K562 (cell line): Measurements from ENCODE around the gene API5. TPM values are rescaled to one million over a fixed set of nuclear protein-coding genes. Genes with fewer than 3 reads are reported as not detected.

ENCODE experiments used
- CBX1 ChIP-seq: sonication (generic); IDR thresholded peaks from 2 replicates; pipeline ENCODE4 v1.6.1; 2016; ENCODE audit warnings: antibody characterized with exemption, low read depth, mild to moderate bottlenecking
- CHD2 ChIP-seq: IDR thresholded peaks from 2 replicates; pipeline ENCODE4 v1.6.1; 2011; ENCODE audit warnings: low read depth, low read length
- HMBOX1 ChIP-seq: sonication (generic); IDR thresholded peaks from 2 replicates; pipeline ENCODE4 v1.6.1; 2016
- HOMEZ ChIP-seq: fragments of 250-450 bp; sonication (Bioruptor Pico); IDR thresholded peaks from 2 replicates; pipeline ENCODE4 v1.4.0; 2020; ENCODE audit warnings: mild to moderate bottlenecking, moderate library complexity
- ILF3 ChIP-seq: fragments of 450-650 bp; IDR thresholded peaks from 2 replicates; pipeline ENCODE4 v1.6.1; 2018; ENCODE audit warnings: antibody characterized with exemption, mild to moderate bottlenecking, moderate library complexity, borderline replicate concordance
- MAZ ChIP-seq, 2 experiments: fragments of 450-650 bp in 1 of 2; sonication (generic) in 1 of 2; formaldehyde crosslinking; IDR thresholded peaks in 1 of 2; conservative IDR thresholded peaks in 1 of 2; 2 replicates each; pipeline versions ENCODE4 v1.4.0 to v1.5.0; 2020; ENCODE audit warnings: mild to moderate bottlenecking in 1 of 2, missing genetic modification reagents in 1 of 2
- MTA1 ChIP-seq: fragments of 450-650 bp; IDR thresholded peaks from 2 replicates; pipeline ENCODE4 v1.6.1; 2017; ENCODE audit warnings: borderline replicate concordance
- NFATC3 ChIP-seq: fragments of 450-650 bp; IDR thresholded peaks from 2 replicates; pipeline ENCODE4 v1.6.1; 2017; ENCODE audit warnings: mild to moderate bottlenecking
- RBM14 ChIP-seq: fragments of 200-400 bp; formaldehyde crosslinking; IDR thresholded peaks from 2 replicates; pipeline ENCODE4 v1.6.1; 2018; ENCODE audit warnings: low read depth, mild to moderate bottlenecking, low read length, moderate library complexity, borderline replicate concordance; ENCODE audit not compliant: insufficient read depth
- SAFB ChIP-seq: fragments of 200-400 bp; formaldehyde crosslinking; IDR thresholded peaks from 2 replicates; pipeline ENCODE4 v1.6.1; 2017; ENCODE audit warnings: low read depth, low read length, borderline replicate concordance
- SAFB2 ChIP-seq: fragments of 200-400 bp; formaldehyde crosslinking; IDR thresholded peaks from 2 replicates; pipeline ENCODE4 v1.6.1; 2018; ENCODE audit warnings: borderline replicate concordance, low read length, low read depth, moderate library complexity; ENCODE audit not compliant: severe bottlenecking
- SRF ChIP-seq, 2 experiments: fragments of 250-450, 450-650 bp in 1 of 2; sonication (Bioruptor Pico) in 1 of 2; sonication (generic) in 1 of 2; formaldehyde crosslinking; IDR thresholded peaks; 2 replicates each; pipeline versions ENCODE4 v1.5.0 to v1.5.1; 2020 to 2022; ENCODE audit warnings: mild to moderate bottlenecking in 1 of 2, missing genetic modification reagents in 1 of 2
- YBX1 ChIP-seq: fragments of 450-650 bp; IDR thresholded peaks from 2 replicates; pipeline ENCODE4 v1.7.1; 2016; ENCODE audit warnings: mild to moderate bottlenecking
- ZNF398 ChIP-seq: fragments of 250-450 bp; sonication (Bioruptor Pico); IDR thresholded peaks from 2 replicates; pipeline ENCODE4 v1.8.0; 2021; ENCODE audit warnings: moderate library complexity, mild to moderate bottlenecking, inconsistent platforms
- polyA plus RNA-seq, 8 experiments: library from polyadenylated mRNA; depleted of rRNA in 4 of 8; stranded (reverse) in 5 of 8; unstranded in 3 of 8; fragments of >200 nt; fragmentation: Nextera tagmentation in 2 of 8; fragmentation: Illumina TruSeq in 1 of 8; extraction: Ambion mirVana in 2 of 8; extraction: Trizol in 1 of 8; gene quantifications; 2 replicates each; pipeline versions ENCODE4 v1.2.1 to v1.2.3, GENCODE V29; 2011 to 2014; ENCODE audit warnings: inconsistent platforms in 1 of 8, missing spikeins in 1 of 8
- total RNA-seq, 7 experiments: library from RNA; depleted of rRNA in 6 of 7; stranded (reverse); fragments of >200 nt in 6 of 7; fragmentation: Illumina TruSeq in 2 of 7; extraction: Trizol in 2 of 7; gene quantifications; 2 replicates each; pipeline versions ENCODE4 v1.2.1 to v1.2.3, GENCODE V29; 2011 to 2021; ENCODE audit warnings: low replicate concordance in 1 of 7

API5 gene
- total and polyA plus RNA-seq, 9 of the 15 experiments (the other 6 are each of a cell fraction or from before 2014, with no cell fraction given): 59.8 to 146 (median 123) TPM

- TF ChIP-seq YBX1 (no peak), NFATC3 (no peak), SRF (CRISPR knock-in tag; IDR thresholded peaks at IDR 0.05) (no peak), ZNF398 (CRISPR knock-in tag) (no peak), HMBOX1 (peak; percentile 58), CHD2 (no peak), ILF3 (no peak), MTA1 (0 out of 2 replicates have a peak, but pooled peaks have one; percentile 21), HOMEZ (CRISPR knock-in tag) (no peak), RBM14 (no peak), SAFB (no peak), SAFB2 (no peak), MAZ (CRISPR knock-in tag; conservative IDR thresholded peaks at IDR 0.05 in 1 of 2, IDR thresholded peaks at IDR 0.05 in 1 of 2) (no peak), CBX1 (no peak)
Observed at GRCh38 chr11:43381802-43382201, 70.0 kb downstream of the API5 start (continued).
